HG02870 (cell line): ENCODE measurements around the gene DERL2.
"Not testable (repeated sequence)": the region's sequence is repeated elsewhere in the genome, so short reads cannot be mapped to it uniquely, and the experiment has no call there.

Experiments
- ATAC-seq: cut with Tn5 transposase; IDR thresholded peaks from one replicate; pipeline ENCODE4 v1.9.1; 2021; ENCODE audit warnings: mild to moderate bottlenecking, moderate library complexity; ENCODE audit not compliant: unreplicated experiment

Gene DERL2

GRCh38 chr17:5438716-5439445 is 47.1 kb downstream of the DERL2 start, which contains the start of gene C1QBP:
Gene C1QBP (minus strand): TSS chr17:5439155. CDS start chr17:5439073, 82 bp downstream.
- ATAC-seq = peak; percentile 69

GRCh38 chr17:5437721-5438317 is 48.2 kb downstream of the DERL2 start:
- ATAC-seq = no peak

GRCh38 chr17:5435781-5436315 is 50.1 kb downstream of the DERL2 start:
- ATAC-seq = not testable (repeated sequence)

DNA sequence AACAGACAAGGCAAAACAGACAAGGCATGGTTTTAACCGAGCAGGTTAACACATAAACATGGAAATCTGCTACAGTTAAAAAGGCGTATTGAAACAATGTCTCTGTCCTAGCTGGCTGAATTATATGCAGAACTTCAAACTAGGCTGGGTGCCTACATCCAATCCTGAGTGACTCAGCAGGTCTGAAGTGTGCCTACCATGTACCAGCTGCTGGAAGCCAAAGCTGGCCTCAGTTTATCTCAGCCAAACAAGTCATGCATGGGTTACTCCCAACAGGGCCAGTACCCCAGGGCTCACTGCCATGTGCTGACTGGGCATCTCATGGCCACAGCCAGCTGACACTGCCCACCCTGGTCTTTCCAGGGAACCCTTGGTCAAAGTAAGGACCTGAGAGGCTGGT is 51.0 kb downstream of the DERL2 start:
- no peak for ATAC-seq

DNA sequence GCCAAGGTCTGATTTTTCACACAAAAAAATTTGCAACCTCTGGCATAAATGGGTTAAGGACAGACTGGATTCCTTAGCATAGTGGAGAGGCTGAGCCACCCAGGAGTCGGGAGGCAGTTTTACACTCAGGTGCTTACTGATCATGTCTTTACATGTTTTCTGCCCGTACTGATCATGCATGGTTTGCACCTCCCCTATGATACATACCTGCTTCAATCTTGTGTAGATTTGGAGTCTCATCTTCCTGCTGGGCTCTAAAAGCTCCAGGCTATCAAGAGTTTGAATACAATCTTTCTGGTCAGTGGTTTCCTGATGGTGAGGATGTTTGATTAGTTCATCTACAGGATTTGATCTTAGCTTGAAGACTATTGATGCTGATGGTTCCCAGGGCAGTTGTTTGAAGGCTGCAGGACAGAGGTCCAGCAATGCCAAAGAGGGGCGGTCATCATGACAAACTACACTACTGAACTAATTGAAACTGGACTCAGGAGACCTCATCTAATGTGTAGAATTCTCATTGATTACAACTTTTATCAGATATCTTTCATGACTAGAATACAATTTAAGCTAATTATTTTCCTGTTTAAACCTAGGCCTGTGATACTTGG is 53.9 kb downstream of the DERL2 start:
- ATAC-seq = no peak

DNA sequence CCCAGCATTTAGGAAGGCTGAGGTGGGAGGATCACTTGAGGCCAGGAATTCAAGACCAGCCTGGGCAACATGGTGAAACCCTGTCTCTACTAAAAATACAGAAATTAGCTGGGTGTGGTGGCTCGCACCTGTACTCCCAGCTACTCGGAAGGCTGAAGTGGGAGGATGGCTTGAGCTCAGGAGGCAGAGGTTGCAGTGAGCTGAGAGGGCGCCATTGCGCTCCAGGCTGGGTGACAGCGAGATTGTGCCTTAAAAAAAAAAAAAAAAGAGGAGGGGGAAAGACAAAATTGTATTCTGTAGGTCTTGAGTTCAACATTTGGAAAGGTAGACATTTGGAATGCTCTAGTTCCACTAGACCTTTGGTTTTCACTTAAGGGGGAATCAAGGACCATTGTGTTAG is 54.7 kb downstream of the DERL2 start:
- ATAC-seq = not testable (repeated sequence)

GRCh38 chr17:5430413-5430999 is 55.5 kb downstream of the DERL2 start:
- ATAC-seq = no peak

GRCh38 chr17:5429191-5429887 is 56.6 kb downstream of the DERL2 start:
- ATAC-seq = no peak

GRCh38 chr17:5425826-5426225 is 60.2 kb downstream of the DERL2 start:
- no peak for ATAC-seq

DNA sequence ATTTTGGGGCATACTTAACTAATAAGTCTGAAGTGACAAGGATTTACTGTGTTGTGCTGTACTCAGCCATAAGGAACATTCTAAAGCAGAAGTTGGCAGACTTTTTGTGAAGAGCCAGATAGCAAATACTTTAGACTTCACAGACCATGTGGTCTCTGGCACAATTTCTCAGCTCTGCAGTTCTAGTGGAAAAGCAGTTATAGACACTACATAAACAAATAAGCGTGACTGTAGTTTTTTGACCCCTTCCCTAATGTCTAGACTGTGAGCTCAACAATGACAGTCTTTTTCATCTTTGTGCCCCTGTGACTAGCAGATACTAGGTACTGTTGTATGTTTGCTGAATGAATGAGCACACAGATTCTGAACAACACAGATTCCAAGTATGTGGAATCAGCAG is 61.1 kb downstream of the DERL2 start:
- no peak for ATAC-seq

GRCh38 chr17:5422505-5422904 is 63.5 kb downstream of the DERL2 start:
- no peak for ATAC-seq
